Cardiac muscle cell (in vitro differentiated cells and primary cell): Measurements from ENCODE around the gene SCYGR1. TPM values are rescaled to one million over a fixed set of nuclear protein-coding genes. Genes with fewer than 3 reads are reported as not detected.

Experiments
- DNase-seq, 2 donors: peaks; one replicate each; pipeline versions ENCODE4 v3.0.0 to v3.0.0-alpha.2; 2010 to 2017; ENCODE audit warnings: low read depth in 1 of 2, low spot score in 1 of 2
- H3K27ac ChIP-seq: fragments of 200-600 bp; sonication (generic); 2 replicates; pipeline ENCODE4 v1.5.1; 2016
- H3K27me3 ChIP-seq: fragments of 200-600 bp; sonication (generic); 2 replicates; pipeline ENCODE4 v1.6.0; 2016; ENCODE audit warnings: control low read depth
- H3K36me3 ChIP-seq: fragments of 200-600 bp; sonication (generic); 2 replicates; pipeline ENCODE4 v1.5.1; 2016; ENCODE audit warnings: control low read depth
- H3K4me1 ChIP-seq: fragments of 200-600 bp; sonication (generic); 2 replicates; pipeline ENCODE4 v1.8.1; 2017; ENCODE audit warnings: low read depth, mild to moderate bottlenecking, mixed run types
- H3K4me3 ChIP-seq: fragments of 200-600 bp; sonication (generic); 2 replicates; pipeline ENCODE4 v1.5.1; 2016; ENCODE audit warnings: mild to moderate bottlenecking
- H3K9me3 ChIP-seq: fragments of 200-600 bp; sonication (generic); 2 replicates; pipeline ENCODE4 v1.5.1; 2017; ENCODE audit warnings: low read depth, mild to moderate bottlenecking, control low read depth
- polyA plus RNA-seq: library from polyadenylated mRNA; unstranded; fragments of >200 nt; fragmentation: Nextera tagmentation; extraction: Ambion mirVana; gene quantifications from 2 replicates; pipeline ENCODE4 v1.2.1, GENCODE V29; 2016
- total RNA-seq: library from RNA; depleted of rRNA; stranded (reverse); fragments of >200 nt; gene quantifications from 2 replicates; pipeline ENCODE4 v1.2.3, GENCODE V29; 2016
- TF ChIP-seq, protein P1 (sequence below): IDR thresholded peaks from 2 replicates; pipeline ENCODE4 v1.5.1; 2012; ENCODE audit warnings: low read depth, mild to moderate bottlenecking, low read length

SCYGR1 gene
- total and polyA plus RNA-seq, 2 experiments from 2014 or later: not detected

- H3K27ac ChIP-seq: no peak overlapping the region
- no peaks in the 10 kb centered on the region for H3K4me1 ChIP-seq
- no peaks in the 10 kb centered on the region for H3K9me3 ChIP-seq
- no peaks in the 10 kb centered on the region for H3K27me3 ChIP-seq
- TF ChIP-seq, protein P1, sequence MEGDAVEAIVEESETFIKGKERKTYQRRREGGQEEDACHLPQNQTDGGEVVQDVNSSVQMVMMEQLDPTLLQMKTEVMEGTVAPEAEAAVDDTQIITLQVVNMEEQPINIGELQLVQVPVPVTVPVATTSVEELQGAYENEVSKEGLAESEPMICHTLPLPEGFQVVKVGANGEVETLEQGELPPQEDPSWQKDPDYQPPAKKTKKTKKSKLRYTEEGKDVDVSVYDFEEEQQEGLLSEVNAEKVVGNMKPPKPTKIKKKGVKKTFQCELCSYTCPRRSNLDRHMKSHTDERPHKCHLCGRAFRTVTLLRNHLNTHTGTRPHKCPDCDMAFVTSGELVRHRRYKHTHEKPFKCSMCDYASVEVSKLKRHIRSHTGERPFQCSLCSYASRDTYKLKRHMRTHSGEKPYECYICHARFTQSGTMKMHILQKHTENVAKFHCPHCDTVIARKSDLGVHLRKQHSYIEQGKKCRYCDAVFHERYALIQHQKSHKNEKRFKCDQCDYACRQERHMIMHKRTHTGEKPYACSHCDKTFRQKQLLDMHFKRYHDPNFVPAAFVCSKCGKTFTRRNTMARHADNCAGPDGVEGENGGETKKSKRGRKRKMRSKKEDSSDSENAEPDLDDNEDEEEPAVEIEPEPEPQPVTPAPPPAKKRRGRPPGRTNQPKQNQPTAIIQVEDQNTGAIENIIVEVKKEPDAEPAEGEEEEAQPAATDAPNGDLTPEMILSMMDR: no peak
- no peak overlapping the region for H3K4me3 ChIP-seq
- peaks cover 33% of the 10 kb centered on the region for H3K36me3 ChIP-seq
- DNase-seq: no peak
These were observed 27.4 kb downstream of the SCYGR1 start for GRCh38 chr2:227360351-227360750.

DNA sequence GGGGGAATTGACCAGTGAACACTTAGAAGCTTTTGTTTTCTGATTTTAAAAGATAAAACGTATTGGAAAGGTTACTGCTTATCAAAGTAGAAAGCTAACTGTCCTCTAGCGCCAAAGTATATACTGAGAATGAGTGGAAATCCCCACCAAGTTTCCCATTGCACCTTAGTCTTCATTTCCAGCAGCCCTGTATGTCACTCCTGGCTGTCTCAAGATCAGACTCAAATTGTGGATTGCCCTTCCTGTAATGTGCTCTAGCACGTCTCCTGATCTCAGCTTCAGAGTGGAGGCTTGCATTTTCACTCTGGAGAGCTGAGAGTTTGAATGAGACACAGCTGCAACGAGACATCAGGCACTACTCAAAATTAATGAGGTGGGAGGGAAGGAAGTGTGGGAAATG, 36.1 kb downstream of the SCYGR1 start:
- Histone ChIP-seq H3K4me1 (no peaks in the 10 kb centered on the region), H3K4me3 (no peak overlapping the region), H3K9me3 (no peaks in the 10 kb centered on the region), H3K27ac (no peak overlapping the region), H3K27me3 (no peaks in the 10 kb centered on the region), H3K36me3 (peaks cover 13% of the 10 kb centered on the region)
- TF ChIP-seq, protein P1: no peak
- no peak for DNase-seq

DNA sequence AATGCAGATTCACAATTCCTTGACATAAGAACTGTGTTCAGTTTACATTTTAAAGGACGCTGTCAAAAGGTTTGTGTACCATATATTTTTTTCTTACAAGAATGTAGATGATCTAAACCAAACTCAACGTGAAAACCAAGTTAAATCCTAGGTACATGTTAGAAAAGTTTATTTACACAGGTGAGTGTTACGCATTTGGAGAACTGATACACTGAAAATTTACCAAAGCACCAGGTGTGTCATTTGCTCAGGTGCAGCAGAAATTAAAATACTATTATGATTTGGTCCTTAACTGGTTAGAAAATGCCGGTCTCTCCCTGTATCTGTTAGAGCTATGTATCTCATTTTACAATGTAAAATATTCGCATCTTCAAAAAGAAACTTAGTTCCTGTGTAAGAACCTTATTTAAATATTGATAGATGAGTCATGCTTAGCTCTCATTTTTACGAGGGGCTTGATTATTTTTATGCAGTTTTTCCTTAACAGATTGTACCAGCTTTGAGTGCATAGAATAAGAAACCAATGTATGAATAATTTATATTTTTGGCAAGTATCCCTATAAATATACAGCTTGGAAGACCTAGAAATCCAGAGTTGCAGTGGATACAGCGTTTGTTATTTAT, 37.6 kb downstream of the SCYGR1 start:
- Histone ChIP-seq H3K36me3 (peaks cover 4% of the 10 kb centered on the region), H3K4me1 (no peaks in the 10 kb centered on the region), H3K27ac (no peak overlapping the region)

DNA sequence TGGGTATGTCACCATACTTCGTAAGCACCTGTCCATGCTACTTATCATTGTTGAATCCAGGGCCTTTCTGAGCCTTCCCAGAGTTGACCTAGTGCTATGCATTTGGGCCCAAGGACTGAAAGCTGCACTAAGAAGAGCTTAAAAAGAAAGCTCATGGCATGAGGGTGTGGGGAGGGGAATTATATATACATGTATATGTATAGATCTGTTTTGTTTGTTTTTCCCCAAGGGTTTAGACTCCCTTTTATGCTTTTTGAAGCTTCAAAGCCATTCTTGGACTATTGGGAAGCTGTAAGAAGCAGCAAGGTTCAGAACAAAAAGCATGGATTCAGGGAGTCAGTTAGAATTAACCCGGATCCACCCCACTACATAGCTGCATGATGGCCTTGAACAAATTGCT, 39.4 kb downstream of the SCYGR1 start:
- Histone ChIP-seq H3K9me3 (no peaks in the 10 kb centered on the region), H3K36me3 (no peaks in the 10 kb centered on the region), H3K4me3 (no peak overlapping the region), H3K27me3 (no peaks in the 10 kb centered on the region), H3K27ac (no peak overlapping the region), H3K4me1 (no peaks in the 10 kb centered on the region)
- TF ChIP-seq, protein P1: no peak
- no peak for DNase-seq

More for the DNA sequence above, 37.6 kb downstream of the SCYGR1 start:
- TF ChIP-seq, protein P1: no peak
- Histone ChIP-seq H3K4me3 (no peak overlapping the region), H3K27me3 (no peaks in the 10 kb centered on the region), H3K9me3 (no peaks in the 10 kb centered on the region)
- DNase-seq: no peak

DNA sequence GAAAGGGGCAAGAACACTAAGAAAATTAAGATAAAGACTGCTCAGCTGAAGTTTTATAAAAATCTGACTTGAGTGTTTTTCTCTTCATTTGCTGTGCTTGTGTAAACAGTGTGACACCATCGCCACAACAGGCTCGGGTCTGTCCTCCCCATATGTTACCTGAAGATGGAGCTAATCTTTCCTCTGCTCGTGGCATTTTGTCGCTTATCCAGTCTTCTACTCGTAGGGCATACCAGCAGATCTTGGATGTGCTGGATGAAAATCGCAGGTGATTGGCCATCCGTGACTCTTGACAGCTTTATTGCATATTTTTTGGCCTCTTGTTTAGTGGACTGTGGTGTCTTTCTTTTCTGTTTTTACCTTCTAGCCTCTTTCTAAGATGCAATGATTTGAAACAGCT, 40.6 kb downstream of the SCYGR1 start:
- no peak overlapping the region for H3K4me3 ChIP-seq
- H3K27me3 ChIP-seq: no peaks in the 10 kb centered on the region
- peaks cover 6% of the 10 kb centered on the region for H3K36me3 ChIP-seq
- TF ChIP-seq, protein P1: no peak
- DNase-seq: no peak
- no peaks in the 10 kb centered on the region for H3K4me1 ChIP-seq
- H3K9me3 ChIP-seq: no peaks in the 10 kb centered on the region
- no peak overlapping the region for H3K27ac ChIP-seq

- no peak overlapping the region for H3K4me3 ChIP-seq
- TF ChIP-seq, protein P1: no peak
- no peaks in the 10 kb centered on the region for H3K9me3 ChIP-seq
- no peak for DNase-seq
- H3K4me1 ChIP-seq: no peaks in the 10 kb centered on the region
- H3K36me3 ChIP-seq: peaks cover 28% of the 10 kb centered on the region
- H3K27me3 ChIP-seq: no peaks in the 10 kb centered on the region
- no peak overlapping the region for H3K27ac ChIP-seq
These were observed 43.5 kb downstream of the SCYGR1 start for GRCh38 chr2:227344231-227344630.
